GM12873 (cell line): Measurements from ENCODE around the gene TRAPPC2L.

Experiments used
- TF ChIP-seq, protein P1 (sequence below): IDR thresholded peaks from 2 replicates; pipeline ENCODE4 v1.5.1; 2012; ENCODE audit warnings: low read depth, mild to moderate bottlenecking, moderate library complexity, low read length, control low read depth; ENCODE audit not compliant: insufficient read depth; ENCODE audit errors: missing control alignments

TRAPPC2L gene

DNA sequence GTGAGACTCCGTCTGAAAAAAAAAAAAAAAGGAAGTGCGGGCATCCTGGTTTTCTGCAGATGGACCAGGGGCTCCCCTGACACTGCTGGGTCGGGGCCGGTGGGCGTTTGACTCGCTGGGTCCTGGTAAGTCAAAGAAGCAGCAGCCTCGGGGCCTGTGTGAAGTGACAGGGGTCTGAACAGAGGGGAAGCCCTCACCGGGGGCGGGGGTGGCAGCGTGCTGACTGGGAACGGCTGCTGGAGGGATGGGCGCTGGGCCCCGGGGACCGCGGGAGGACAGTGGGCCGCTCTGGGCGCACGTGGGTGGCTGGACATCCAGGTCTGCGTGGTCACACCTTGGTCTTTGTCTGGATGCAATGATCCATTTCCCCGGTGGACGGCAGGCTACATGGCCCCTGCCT lies 8.4 kb upstream of the TRAPPC2L start:
- TF ChIP-seq, protein P1, sequence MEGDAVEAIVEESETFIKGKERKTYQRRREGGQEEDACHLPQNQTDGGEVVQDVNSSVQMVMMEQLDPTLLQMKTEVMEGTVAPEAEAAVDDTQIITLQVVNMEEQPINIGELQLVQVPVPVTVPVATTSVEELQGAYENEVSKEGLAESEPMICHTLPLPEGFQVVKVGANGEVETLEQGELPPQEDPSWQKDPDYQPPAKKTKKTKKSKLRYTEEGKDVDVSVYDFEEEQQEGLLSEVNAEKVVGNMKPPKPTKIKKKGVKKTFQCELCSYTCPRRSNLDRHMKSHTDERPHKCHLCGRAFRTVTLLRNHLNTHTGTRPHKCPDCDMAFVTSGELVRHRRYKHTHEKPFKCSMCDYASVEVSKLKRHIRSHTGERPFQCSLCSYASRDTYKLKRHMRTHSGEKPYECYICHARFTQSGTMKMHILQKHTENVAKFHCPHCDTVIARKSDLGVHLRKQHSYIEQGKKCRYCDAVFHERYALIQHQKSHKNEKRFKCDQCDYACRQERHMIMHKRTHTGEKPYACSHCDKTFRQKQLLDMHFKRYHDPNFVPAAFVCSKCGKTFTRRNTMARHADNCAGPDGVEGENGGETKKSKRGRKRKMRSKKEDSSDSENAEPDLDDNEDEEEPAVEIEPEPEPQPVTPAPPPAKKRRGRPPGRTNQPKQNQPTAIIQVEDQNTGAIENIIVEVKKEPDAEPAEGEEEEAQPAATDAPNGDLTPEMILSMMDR, result no peak

DNA sequence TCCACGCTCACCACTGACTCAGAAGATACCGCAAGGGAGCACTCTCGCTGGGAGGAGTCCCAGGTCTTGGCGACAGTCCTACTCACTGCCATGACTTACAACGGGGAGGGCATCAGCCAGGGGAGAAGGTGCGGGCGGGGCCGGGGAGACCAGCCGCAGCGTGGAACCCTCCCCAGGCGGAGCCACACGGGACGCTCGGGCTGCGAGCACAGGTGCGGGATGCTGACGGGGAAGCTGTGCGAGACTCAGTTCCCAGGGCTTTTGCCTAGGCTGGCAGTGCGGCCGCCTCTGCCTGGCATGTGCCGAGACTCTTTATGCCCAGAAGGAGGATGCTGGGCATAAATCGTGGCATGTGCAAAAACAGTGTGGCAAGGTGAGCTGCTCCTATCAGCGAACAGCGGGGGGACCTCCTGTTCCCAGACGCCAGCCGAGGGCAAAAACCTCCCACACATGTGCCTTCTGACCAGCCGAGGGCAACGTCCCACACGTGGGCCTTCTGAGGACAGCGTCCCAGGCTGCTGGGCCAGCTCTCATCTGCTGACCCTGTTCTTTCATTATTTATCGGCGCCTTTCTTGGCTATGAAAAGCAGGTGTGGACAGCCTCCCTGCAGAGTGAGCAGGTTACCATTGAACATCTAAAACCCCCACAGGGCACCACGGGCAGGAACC lies 6.3 kb upstream of the TRAPPC2L start:
- TF ChIP-seq, protein P1, result no peak

DNA sequence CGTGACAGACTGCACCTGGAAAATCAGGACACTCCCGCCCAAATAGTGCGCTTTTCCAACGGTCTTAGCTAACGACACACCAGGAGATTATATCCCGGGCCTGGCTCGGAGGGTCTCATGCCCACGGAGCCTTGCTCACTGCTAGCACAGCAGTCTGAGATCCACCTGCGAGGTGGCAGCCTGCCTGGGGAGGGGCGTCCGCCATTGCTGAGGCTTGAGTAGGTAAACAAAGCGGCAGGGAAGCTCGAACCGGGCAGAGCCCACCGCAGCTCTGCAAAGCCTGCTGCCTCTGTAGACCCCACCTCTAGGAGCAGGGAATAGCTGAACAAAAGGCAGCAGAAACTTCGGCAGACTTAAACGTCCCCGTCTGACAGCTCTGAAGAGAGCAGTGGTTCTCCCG lies 5.3 kb upstream of the TRAPPC2L start:
- TF ChIP-seq, protein P1, result no peak

DNA sequence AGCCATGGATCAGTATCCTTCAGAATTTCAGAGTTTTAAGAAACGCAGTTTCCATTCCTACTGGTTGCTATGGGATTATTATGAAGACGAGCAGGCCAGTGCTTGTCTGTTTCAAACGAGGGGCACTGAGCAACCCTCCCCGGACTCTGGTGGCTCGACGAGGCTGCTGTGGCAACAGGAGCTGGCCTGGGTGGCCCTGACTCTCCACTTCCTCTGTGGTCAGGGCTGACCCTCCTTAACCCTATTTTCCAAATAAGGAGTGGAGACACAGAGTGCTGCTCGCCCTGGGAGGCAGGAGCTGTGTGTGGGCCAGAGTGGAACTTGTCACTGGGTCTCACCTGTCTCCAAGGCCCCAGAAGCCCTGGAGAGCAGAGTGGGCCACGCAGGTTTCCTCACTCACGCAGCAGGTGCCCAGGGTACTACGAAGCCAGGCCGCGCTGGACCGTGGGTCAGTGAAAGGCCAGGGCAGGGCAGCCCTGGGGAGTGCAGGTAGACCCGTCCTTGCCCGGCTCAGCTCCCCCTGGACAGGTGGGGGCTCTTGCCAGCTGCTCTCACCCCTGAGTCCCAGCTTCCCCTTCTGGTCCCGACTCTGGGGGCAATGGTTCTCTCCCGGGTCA lies 3.5 kb upstream of the TRAPPC2L start:
- TF ChIP-seq, protein P1, result no peak

DNA sequence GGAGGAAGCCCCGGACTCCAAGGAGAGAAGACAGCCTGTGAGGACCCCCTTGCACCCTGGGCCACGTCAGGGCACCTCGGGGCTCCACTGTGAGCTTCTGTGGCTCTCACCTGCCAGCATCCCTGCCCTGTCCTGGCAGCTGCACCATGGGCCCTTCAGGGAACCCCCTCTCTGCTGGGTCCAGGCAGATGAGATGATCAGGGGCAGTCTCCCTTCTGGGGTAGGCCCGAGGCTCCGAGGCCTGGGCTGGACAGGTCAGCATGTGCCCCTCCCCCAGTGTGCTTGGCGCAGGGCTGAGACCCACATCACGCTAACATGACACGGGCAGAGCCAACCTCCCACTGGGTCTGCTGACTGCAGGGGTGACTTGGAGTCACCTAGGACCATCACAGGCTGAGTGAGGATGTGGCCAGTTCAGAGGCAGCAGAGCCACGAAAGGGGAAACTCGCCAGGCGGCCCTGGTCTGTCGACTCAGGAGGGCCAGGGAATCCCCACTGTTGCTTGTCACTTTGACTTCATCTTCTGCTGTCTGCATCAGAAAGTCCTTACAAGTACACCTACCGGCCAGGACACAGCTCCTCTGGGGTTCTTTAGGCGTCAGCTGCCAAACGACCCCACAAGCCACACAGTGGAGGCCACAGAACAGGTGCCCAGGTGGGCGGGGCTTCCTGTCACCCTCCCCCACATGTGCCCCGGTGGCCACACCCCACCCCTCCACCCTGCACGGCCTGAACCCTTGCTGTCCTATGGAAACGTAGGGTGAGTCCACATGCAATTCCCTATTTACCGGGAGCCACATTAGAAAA lies 2.4 kb upstream of the TRAPPC2L start:
- TF ChIP-seq, protein P1, result no peak

DNA sequence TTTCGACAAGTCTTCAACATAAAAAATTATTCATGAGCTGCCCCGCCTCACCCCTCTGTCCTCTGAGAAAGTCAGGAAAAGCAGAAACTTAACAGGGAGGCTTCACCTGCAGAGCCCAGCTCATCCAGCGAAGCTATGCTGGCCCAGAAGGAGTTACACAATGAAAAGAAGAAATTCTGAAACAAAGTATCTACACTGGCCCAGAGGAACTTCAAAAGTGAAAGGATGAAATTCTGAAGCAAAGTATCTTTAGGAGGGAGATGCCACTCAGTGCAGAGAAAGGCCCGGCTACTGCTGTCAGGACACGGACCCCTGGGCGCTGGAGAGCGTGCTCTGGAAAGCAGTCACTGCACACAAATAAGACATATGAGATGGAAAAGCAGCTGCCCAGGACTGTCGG lies 1.8 kb upstream of the TRAPPC2L start:
- TF ChIP-seq, protein P1, result no peak

DNA sequence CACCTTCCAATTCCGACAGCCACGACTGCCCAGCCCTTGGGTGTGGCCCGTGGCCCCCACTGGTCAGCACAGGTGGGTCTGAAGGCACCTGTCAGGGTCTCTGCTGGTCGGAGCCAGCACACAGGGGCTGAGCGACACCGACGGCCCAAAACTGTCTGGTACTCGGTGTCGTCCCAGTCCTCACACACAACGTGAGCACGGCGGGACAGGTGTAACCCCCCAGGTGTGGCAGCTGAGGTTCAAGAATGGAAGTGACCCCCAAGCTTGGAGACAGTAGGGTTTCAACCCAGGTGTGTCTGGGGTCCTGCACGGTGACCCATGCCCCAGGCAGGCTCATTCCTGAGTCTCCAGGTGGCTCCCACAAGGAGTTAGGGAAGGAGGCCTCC lies 1.2 kb upstream of the TRAPPC2L start:
- TF ChIP-seq, protein P1, result no peak
